NCI-H510A treated with DMSO at 0.1 percent for 48 hours (cell line): ENCODE results near the gene ITGA2.

ENCODE experiments used
- DNase-seq: peaks from one replicate; lab custom pipeline; 2025; lab: John Stamatoyannopoulos, UW

Gene ITGA2

DNA sequence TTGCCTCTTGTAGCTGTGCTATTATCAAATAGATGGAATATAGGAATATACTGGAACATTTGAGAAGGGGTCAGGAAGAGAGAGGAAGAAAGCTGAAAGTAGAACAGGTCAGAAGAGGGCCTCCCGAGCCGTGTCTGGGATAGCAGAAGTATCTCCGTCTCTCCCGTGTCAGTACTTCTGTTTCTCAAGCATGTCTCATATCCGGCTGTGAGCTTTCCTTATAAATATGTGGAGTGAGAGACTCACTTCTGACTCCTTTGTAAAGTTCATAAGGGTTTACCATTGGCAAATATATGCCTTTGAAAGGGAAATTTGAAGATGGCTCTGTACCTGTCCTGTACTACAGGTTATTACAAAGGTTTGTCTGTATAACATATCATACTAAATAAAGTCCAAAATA is 70.1 kb downstream of the ITGA2 start:
- DNase-seq = no peak

DNA sequence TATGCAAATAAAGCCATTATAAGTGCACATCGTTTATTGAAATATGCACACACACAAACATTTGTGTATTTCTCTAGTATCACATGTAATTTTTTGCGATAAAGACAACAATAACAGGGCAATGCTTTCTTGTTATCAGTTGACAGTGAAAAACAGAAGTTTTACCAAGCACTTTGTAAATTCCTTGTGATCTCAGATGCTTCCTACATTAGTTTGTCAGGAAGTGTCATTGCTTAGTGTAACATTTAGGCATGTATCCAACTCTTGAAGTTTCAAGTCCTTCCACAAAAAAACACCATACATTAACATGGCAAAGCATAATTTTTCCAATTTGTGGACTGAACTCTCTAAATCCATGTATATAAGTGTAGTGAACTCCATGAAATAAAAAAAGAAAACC is 74.0 kb downstream of the ITGA2 start:
- DNase-seq = no peak

GRCh38 chr5:53063791-53064190 is 74.6 kb downstream of the ITGA2 start:
- no peak for DNase-seq

DNA sequence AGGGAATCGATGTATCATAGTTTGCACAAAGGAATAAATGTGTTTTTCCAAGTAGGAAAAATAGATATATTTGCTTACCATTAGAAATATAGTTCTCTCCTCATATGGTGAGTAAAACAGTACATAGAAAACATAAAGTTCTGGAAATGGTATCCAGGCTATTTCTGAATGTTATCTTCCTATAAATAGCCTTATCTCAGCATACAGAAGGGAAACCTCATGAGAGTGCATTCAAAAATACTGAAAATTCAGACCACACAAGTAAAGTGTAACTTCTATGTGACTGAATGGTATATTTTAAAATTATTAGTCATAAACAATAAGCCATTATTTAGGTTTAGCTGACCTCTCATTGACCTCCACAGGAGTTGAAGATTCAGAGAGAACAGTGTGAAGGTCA is 76.9 kb downstream of the ITGA2 start:
- no peak for DNase-seq

GRCh38 chr5:53067641-53068040 is 78.5 kb downstream of the ITGA2 start:
- no peak for DNase-seq

GRCh38 chr5:53068291-53068836 is 79.2 kb downstream of the ITGA2 start:
- DNase-seq = no peak

DNA sequence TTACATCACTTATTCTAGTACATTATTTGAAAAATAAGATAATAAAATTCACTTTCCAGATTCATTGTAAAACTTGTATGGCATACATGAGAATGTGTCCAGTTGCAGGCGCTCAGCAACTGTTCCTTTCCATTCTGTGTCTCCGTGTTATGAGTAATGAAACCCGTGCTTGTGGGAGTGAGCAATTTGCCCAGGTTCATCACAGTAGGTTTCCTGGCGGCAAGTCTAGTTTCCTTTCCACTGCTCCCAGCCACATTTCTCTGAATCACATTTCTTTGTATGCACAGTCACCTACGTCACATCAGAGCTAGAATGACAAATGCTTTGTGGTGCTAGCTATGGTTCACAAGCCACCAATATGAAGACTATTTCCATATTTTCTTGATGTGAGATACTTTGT is 80.5 kb downstream of the ITGA2 start:
- DNase-seq = no peak

GRCh38 chr5:53071298-53071697 is 82.1 kb downstream of the ITGA2 start:
- DNase-seq = no peak

GRCh38 chr5:53071738-53072137 is 82.6 kb downstream of the ITGA2 start:
- no peak for DNase-seq

DNA sequence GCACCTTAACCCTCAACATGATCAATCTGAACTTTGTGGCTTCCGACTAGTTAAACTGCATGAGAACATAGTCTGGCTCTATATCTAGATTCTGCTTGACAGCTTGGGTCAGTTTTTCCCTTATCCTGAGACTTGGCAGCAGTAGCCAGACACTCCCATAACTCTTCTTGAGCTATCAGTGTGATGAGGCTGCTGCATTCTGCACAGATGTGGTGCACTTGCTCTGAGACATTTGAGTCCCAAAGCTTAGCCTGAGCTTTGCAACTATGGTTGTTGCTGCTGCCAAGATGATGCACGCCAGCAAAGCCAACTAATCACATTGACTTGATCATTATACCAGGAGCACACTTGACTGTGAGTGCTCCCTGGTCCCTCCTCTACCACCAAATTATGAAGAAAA is 84.2 kb downstream of the ITGA2 start:
- DNase-seq = no peak

- no peak for DNase-seq
Observed at GRCh38 chr5:53076014-53076583, 86.9 kb downstream of the ITGA2 start.

- no peak for DNase-seq
Observed at GRCh38 chr5:53080271-53080670, 91.1 kb downstream of the ITGA2 start.

GRCh38 chr5:53083927-53084326 is 94.8 kb downstream of the ITGA2 start:
- no peak for DNase-seq

- DNase-seq = no peak
Observed at GRCh38 chr5:53084546-53085255, 95.5 kb downstream of the ITGA2 start.

DNA sequence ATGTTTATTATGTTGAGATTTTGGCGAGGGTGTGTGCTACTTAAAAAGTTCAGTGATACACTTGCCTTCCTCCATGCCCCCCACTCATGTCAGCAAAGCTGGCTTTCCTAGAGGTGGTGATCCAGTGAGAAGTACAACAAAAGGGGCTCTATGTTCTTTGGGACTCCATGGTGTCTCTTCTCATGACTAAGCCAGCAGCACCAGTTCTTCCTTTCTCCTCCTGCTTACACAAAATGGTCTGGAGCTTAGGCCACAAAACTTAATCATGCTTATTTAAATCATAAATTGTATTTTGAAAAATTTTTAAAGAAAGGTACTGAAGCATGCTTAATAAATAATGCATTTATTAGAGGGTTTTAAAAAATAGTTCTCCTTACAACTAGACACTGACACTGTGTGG is 98.0 kb downstream of the ITGA2 start:
- no peak for DNase-seq

DNA sequence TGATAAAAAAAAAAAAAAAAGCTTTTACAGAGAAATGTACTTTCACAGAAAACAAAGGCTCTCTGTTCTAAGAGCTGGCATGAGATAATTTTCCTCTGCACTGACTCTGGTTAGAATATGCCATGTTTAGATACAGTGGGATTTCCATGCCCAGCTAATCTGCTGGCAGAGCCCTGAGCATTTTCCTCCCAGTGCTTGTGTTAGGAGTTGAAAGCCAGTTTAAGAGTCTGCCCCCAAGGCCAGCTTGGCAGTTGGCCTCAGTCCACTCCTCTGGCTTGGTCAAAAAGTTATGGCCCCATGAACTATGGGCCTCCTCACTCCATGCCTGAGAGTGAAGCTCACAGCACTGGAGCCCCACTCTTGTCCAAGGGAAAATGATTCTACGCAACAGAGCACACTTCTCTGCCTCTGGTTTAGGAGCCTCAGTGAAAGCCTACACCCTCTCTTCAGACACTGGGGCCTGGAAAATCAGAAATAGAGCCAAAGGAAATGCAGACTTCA is 98.5 kb downstream of the ITGA2 start:
- no peak for DNase-seq

DNA sequence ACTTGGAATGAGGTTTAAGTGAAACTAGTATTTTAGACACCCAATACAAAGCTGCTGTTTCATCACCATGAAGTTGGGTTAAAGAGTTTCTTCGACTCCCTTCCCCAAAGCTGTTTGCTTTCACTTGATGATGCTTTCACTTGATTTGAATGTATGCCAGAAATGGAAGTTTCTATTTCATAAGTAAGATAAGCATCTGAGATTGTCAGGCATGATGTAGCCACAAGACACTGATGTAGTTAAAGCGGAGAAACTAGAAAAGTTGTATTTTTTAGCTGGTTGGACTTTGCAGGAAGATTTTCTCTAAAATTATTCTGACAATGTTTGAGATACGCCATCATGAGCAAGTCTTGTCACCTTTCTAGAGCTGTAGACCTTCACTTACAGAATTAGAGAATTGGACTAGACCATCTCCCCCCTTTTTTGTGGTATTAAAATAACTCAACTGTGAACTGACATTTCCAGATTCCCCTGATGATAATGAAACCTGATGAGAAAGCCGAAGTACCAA is 100.4 kb downstream of the ITGA2 start:
- DNase-seq = no peak

GRCh38 chr5:53090229-53090628 is 101.1 kb downstream of the ITGA2 start:
- no peak for DNase-seq

- DNase-seq = no peak
Observed at GRCh38 chr5:53091289-53091688, 102.1 kb downstream of the ITGA2 start.

- no peak for DNase-seq
Observed at GRCh38 chr5:53092242-53092641, 103.1 kb downstream of the ITGA2 start.

DNA sequence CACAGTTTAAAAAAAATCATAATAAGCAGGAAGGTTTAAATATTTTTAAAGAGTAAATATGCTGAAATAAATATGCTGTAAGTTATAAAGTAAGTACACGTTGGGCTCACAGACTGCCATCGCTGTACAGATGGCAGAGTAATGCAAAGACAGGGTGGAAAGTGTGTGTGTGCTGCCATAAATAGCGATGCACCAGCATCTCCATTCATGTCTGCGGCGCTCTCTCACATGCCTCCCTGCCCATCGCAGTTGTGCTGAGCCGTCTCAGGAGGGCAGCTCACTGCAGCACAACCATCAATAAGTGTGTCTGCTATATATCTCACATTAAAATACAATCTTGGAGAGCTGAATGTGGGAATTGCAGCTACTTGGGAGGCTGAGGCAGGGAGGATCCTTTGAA is 106.1 kb downstream of the ITGA2 start:
- DNase-seq = no peak

GRCh38 chr5:53095931-53096525 is 106.9 kb downstream of the ITGA2 start:
- peak; percentile 36 for DNase-seq

DNA sequence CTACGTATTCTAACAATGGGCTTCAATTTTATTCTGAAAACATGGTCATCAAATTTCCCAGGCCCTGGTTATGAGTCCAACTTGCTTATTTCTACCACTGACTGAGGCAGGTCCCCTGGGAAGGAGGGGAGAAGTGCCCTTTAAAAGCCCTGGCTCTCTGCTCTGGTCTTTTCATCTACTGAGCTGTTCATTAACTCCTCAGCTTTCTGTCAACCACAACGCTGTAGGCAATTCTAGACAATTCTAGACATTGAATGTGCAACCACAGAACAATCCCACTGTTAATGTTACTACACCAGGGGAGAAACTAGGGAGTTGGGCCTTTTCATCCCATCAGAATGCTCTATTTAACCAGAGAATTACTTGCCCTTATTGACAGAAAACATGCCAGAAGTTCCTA is 110.4 kb downstream of the ITGA2 start:
- no peak for DNase-seq
